ENCODE results near the gene GSKIP.

GRCh38 chr14:96418075-96418474 is 54.7 kb downstream of the GSKIP start:
- TF ChIP-seq SP7 (tag by site-specific recombination; IDR thresholded peaks at IDR 0.05) (no peak), CTCF (tag by site-specific recombination; IDR thresholded peaks at IDR 0.05) (no peak), YY2 (tag by site-specific recombination; IDR thresholded peaks at IDR 0.05) (no peak), REST (tag by site-specific recombination; IDR thresholded peaks at IDR 0.05) (no peak)
